NCI-H2227 treated with DMSO at 0.1 percent for 48 hours (cell line): ENCODE measurements around the gene USP31.
A peak's percentile ranks its signal among the peaks of the same experiment; 100 is the strongest.

ENCODE experiments used
- DNase-seq: peaks from one replicate; lab custom pipeline; 2025; lab: John Stamatoyannopoulos, UW

Gene USP31

DNA sequence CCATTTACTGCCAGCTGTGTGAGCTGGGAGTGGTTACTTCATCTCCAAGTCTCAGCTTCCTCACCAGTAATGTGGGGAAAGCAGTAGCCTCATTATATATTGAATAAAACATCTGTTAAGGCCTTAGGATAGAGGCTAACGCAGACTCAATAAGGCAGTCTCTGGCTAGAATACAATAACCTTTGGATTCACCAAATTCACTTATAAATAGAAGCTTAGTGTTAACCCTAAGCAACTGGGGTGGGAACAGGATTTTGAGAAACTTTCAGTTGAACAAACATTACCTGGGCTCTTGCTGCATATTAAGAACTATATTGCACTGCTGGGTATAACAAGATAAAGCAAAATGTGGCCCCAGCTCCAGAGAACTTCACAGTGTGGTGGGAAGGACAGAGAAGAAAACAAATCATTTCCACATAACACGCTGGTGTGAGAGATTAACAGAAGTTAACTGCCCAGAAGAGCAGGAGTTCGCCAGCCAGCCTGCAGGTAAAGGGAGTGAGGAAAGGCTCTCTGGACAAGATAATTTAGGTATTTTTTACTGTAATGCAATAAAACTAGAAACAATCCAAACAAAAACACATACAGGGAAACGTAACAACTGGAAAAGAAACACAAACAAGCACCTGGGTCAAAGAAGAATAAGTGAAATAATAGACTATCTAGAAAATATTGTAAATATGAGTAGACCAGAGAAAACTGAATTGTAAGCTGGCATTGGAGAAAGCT lies 57.0 kb downstream of the USP31 start:
- no peak for DNase-seq

DNA sequence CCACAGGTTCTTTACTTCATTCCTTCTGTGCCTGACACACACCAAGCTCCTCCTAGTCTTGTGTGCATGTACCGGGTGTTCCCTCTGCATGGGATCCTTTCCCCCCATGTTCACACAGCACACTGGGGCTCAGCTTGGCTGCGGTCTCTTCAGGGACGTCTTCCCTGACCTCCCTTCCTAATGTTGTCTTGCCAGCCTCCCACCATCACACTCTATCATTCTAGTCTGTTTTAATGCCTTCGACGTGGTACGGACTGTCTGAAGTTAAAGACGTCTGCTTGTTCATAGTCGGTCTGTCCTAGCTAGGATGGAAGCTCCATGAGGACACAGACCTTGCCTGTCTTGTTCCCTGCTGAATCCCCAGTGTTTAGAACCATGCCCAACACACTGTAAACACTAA lies 60.1 kb downstream of the USP31 start:
- no peak for DNase-seq

DNA sequence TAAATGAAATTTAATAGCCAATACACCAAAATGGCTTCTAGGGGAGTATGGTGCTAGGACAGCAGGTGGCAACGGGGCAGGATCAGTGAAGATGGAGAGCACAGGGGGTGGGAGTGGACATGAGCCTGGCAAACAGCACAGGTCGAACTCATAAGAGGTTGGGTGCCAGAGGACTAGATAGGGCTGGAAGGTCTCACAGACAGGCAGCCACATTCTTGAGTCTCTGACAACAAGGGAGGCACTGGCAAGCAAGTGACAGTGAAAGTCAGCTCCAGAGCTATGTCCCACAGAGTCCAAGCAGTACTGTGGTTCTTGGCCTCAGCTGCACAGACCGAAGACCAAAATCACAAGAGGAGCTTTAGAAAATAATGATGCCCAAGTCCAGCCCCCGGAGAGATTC lies 61.2 kb downstream of the USP31 start:
- no peak for DNase-seq

DNA sequence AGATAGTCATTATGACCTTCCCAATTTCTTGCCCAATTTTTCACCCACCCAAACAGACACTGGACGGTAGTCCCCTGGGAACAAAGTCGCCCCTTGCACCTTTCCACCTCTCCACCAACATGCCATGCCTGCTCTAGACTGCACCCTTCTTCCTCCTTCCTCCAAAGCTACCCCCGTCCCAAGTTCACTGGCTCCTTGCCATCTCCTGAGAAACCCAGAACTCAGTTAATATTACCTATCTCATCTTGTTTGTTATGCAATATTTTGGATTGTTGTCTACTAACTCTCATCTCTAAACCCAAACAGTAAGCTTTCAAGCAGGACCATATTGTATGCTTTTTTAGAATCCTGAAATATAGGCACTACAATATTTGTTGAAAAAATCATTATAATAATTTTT lies 63.3 kb downstream of the USP31 start:
- no peak for DNase-seq

DNA sequence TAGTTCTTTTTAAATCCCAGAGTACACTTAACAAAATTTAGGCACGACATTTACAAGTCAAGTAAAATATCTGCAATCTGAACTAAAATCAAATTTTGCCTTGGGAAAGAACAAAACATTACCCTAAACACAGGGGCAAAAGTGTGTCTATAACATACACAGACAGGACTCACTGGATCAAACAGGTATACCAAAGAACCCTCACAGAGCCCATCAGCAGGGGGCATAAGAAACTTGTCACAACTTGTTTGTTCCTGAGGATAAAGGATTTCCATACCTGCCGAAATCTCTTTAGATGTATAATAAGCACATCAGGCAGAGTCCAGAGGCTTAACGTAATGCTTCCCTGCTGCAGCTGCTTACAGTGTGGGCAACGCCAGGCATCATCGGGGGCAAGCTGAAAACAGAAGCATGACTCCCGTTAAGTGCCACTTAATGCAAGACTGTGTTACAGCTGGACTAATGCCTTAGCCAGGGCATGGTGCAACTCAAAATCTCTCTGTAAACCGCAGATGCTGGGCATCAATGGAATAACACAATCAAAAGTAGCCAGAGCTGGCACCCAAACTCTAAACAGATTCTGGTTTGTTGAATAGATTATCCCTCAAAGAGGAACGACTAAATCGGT lies 67.0 kb downstream of the USP31 start:
- no peak for DNase-seq

DNA sequence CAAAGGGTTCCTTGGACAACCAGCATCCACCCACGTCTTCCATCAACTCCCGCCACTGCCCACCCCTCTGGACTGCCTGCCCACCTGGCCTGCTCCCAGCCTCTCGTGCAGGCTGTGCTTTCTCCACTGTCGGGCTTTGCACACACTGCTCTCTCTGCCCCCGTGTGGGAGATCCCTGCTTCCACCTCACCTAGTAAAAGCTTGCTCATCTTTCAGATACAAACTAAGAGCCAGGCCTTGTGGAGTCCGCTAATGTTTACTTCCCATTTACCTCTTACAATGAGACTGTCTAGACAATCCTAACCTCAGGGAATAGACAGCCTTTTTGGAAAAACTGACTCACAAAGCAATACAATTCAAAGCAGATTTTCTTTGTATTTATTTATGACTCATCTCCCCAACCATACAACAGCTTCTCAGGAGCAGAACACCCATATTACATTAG lies 67.6 kb downstream of the USP31 start:
- DNase-seq, result no peak

DNA sequence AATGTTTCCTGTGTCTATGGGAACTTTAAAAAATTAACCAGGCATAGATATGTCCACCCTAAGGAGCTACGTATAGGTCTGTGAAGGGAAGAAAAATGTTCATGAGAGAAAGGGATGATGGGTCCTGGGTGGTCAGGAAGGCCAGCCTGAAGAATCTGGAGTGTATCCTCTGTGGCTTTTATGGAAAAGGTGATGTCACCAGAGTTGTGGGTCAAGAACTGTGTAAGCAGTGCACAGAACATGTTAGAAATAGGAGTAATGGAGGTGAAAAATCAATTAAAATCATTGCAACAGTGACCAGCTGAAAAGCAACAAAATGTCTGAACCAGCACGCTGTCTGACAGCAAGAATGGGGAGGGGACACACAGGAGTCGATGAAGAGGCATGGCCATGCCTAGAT lies 68.5 kb downstream of the USP31 start:
- DNase-seq, result no peak

DNA sequence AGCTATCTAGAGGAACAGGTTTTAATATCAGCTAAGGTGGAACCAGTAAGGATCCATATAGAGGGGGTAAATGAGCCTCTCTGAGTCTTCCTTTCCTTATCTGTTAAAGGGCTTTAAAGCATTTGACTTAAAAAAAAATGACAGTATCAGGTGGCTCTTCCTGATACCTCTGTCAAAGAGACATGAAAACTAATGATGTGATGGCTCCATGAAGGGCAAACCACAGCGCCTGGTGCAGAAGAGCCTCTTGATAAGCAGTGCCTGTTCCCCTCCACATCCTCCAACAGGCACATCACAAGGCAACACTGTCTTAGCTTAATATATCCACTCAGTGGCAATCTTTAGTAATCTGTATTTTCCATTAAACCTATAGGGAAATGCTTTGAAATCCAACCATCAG lies 68.9 kb downstream of the USP31 start:
- DNase-seq, result no peak

DNA sequence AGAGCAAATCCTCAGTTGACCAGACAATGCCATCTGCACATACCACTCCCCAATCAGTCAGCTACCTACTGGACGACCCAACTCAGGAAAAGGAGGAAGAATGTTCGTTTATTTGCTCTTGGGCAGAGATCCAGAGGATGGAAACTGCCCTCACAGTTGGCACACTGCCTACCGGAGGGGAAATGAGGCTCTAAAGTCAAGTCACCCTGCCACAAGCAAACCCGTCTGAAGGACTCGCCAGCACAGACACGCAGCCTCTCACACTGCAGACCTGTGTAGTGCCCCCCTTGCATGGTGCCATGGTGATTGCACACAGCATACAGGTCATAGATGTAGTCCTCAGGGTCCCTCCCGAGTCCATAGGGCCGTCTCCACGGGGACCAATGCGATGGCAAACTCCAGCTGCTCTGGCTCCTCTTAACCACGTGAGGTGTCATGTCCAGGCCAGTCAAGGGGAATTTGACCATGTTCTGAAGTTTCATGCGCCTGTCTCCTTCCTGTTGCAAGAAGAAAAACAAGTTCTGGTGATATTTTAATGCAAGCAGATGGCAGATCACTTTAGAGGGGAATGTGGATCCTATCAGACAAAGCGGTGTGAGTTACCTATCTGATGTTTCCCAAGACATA lies 69.5 kb downstream of the USP31 start:
- DNase-seq, result no peak

DNA sequence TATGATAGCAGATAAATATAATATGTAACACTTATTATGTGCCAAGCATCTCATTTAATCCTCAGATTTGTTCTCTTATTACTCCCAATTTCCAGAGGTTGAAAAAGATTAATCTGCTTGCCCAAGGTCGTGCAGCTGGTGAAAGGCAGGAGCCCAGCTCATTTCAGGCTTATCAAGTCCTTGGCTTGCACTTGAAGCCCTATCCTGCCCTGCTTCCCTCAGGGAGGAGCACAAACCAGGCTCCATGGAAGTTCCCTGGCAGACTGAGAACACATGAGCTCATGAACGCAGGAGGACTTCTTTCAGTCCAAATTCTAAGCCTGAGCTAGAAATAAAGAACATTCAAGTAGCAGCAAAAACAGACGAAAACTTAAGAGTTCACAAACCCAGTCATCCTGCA lies 74.8 kb downstream of the USP31 start:
- DNase-seq, result no peak

DNA sequence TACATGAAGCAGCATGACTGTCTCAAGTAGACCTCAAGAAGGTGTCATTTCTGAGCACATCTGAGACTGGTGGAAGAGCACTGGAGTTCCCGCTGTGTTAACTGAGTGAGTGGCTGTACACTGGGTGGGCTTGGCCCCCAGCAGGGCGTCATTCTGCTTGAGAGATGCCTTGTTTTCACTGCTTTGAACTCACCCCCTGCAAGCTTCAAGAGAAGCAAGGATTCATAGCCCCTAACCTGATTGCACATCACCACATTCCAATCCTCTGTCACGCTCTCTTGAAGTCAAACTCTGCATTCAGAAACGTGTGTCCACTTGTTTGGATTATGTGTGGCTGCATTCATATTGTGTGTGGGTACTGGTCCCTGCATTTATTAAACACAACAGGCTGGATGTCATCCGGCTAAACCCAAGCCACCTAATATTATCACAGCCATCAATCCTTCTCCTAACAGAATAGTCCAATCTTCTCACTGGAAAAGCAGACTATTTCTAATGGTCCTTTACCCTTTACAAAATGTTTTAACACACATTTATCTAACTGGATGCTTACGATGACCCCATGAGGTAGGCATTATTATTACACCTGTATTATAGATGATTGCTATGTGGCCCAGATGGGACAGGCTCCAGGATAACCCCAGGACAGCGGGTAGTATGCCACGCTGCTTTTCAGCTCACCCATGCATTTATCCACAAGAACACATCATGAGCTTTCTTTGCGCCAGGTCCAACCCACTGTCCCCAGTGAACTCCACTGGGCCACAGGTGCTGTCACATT lies 76.3 kb downstream of the USP31 start:
- DNase-seq, result no peak

DNA sequence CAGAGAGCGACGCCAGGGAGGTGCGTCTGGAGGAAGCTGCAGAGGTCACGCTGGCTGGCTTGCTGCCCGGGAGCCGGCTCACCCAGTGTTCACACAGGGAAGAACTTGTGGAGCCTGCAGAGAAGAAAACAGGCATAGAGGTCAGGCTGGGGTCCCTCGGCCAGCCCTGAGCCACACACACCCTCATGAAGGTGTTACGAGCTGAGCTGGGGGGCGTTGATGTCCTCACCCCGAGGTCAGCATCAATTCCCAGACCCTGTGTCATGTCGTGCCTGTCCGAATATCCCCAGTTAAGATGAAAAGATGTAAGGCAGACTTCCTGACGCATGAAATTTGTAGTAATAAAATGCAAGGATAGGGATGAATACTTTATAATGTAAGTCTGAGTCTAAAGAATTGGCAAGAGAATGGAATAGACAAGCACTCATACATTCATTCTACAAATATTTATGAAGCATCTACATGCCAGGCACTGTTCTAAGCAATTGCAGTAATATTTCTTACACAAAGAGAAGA lies 77.1 kb downstream of the USP31 start:
- DNase-seq, result no peak

DNA sequence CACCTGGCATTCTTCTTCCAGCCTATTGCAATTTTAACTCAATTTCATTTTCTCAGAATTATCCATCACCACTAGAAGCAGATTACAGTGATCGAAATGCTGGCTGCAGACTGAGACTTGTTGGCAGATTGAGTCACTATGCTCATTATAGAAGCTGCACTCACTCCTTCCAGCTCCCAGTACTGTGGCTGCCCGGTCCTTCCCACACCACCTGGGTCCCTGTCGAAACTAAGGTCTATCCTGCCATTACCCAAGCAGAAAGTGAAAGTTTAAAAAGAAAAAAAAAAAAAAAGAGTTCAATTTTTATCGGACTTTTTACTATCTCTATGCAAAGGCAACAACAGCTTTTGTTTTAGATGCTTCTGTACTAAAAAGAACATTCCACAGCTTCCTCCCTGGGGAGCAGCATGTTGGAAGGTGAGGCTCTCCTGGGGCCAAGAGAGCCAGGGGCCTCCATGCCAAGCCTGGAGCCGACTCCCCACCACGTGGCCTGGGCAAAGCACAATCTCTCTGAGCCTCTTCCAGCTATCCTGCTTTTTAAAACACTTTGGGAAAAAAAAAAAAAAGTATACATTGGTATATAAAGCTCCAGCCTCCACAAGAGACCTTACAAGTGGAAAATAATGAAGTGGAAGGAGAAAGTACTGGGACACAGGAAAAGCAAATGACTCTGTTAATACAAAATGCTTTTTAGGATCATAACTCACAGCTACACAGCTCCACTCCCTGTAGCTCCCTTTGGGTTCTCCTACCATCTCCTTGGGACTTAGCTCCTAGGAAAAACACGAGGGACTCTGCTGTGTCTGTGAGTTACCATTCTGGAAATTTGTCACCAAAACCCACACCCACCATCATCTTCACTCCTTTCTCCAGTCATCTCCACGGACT lies 77.8 kb downstream of the USP31 start:
- no peak for DNase-seq

DNA sequence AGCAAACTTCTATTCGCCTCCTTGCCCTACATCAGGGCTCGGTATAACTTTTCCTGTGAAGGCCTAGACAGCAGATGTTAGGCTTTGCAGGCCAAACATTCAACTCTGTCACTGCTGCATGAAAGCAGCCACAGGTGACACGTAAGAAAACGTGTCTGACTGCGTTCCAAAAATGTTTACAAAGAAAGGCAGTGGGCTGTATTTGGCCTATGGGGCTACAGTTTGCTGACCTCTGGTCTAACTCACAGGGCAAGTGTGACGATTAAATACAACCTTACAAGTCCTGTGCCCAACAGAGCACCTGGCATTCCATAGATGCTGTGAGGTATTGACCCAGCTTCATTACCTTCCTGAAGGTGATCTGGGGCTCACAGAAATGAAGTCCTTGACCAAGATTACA lies 79.4 kb downstream of the USP31 start:
- no peak for DNase-seq

DNA sequence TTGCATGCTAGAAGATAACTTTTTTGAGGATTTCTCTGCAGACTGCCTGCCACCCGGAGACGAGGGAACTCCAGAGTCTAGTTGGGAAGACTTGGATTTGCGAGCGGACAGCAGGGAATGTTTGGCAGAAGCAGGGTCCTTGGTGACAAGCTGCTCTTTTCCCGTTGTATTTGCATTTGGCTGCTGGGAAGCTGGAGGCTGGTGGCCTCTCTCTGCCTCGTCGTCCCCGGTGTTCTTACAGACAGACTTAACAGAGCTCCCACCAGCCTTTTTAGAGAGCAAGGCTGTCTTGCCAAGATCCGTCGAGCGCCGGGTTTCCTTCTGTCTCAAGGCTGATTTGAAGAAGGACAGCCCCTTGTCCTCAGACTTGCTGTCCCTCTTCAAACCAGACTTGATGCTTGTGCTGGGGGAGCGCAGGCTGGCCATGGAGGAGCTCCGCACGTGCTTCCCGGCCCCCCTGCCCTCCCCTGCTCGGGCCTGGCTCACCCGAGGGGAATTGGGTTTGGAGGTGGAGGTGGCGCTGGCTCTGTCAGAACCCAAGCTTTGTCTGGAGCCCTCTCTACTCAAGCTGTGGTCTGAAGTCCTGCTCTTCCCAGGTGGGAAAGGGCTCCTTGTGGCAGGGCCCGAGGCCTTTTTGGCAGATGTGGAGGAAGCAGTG lies 81.0 kb downstream of the USP31 start:
- no peak for DNase-seq

DNA sequence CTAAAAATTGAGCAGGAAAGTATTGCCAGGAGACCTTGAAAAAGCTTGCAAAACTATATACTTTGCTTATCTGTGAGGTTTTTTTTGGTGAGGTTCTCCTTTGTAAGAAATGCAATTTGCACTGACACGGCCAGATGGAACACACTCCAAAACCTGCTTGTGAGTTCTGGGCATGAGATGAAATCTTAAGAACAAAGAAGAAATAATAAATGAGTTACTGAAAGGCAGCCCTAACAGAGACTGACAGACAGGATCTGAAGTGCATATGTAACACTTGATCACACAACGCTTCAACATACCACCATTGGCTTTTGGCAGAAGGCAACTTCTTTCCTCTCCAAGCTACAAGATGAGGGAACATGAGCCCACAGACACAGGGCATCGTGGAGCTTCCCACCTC lies 82.6 kb downstream of the USP31 start:
- DNase-seq, result no peak

DNA sequence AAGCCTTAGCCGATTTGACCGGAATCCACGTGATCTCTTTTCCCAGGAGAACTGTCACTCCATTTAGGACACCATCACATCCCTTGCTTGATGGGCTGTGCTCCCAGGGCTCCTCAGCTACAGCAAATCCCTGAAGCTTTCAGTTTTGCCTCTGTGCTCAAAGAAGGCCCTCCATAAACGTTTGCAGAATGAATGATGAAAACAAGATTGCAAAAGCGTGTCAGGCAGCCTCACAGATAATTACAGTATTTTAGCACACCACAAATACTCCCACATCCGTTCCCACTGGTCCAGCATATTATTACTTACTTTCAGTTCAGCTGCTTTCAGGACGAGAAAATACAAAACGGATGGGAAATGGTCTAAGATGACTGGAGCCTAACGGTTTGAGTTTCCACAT lies 84.6 kb downstream of the USP31 start:
- DNase-seq, result peak; percentile 92

DNA sequence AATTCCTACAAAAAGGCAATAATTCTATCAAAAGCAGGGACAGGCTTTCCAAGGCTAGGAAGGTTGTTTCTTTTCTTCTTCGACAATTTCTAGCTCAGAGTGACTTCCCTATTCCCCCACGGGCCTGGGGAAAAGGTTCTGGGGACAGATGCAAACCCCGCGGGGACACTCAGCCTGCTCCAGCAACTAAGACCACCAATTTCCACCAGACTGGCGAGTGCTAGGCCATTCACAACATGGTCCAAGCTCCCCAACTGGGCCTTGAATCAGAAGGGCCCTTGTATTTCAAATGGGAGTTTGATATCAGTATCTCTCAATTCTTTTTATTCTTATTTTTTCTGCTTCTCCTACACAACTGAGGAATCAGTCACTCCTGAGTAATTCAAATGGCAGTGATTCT lies 86.7 kb downstream of the USP31 start:
- DNase-seq, result no peak

DNA sequence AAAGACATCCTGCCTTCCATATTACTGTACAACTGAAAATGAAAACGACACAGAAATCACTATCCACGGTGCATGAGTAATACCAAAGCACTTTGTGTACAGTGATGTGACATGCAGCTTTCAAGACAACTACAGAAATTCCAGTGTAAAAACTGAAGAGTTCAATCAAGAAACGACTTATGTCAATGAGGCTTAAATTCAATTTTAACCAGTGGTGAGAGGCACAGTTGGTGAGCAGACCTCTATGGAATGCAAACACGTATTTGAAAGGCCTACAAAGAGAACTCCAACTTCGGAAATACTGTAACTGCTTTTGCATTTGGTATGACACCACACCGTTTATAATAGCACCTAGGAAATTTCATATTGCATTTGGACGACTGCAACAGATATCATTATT lies 87.6 kb downstream of the USP31 start:
- no peak for DNase-seq

DNA sequence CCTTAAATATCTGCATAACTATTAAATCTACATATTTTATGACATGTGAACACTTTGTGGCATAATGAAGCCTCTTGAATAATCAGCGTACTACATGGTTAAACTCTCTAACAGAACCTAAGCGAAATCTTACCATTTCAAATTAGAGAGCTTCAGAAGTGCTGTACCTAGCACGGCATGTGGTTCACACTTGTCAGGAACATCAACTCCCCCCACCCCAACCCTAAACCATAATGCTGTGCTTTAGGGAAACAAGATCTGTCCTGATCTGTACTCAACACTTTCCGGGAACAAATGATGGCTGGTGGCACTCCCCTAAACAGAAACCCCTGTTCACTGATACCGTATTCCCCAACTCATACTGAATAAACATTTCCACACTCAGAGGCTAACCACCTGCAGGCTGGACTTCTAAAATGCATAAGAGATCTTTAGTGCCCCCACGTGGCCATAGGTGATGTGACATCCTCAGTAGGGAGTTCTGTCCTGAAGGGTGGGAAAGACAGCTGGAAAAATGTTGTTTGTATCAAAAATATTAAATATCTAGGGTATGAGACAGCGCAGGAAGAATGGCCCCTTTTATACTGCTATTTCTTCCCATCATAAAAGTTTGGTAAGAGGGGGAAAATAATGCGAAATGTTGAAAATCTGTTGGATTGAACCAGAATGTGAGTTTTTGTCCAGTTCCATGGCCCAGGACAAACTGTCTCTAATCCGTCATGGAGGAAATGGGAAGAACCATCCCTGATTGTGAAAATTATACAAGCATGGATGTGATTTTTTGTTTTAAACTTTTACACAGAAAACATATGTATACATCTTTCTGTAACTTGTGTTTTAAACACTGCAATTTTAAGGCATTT lies 88.6 kb downstream of the USP31 start:
- DNase-seq, result peak; percentile 53
